WTC11 (cell line): ENCODE measurements around the gene CNTNAP5. TPM values are rescaled to one million over a fixed set of nuclear protein-coding genes. Genes with fewer than 3 reads are reported as not detected.

Source experiments
- ATAC-seq: fragments of 200-7000 bp; cut with Tn5 transposase; 2 replicates; pipeline ENCODE4 v1.10.0; 2021; ENCODE audit warnings: mild to moderate bottlenecking, moderate library complexity
- CTCF ChIA-PET: fragments of 300-600 bp; sonication (Branson Sonifier 250); formaldehyde crosslinking; loops from one replicate; lab custom pipeline; 2021; ENCODE audit warnings: antibody characterized with exemption; lab: Charles Lee
- POLR2A ChIA-PET: fragments of 350-600 bp; sonication (Branson Sonifier 250); formaldehyde crosslinking; loops from one replicate; lab custom pipeline; 2021; ENCODE audit warnings: antibody characterized with exemption; lab: Charles Lee
- DNase-seq: peaks from one replicate; pipeline ENCODE4 v3.0.0; 2021; ENCODE audit warnings: low spot score
- H3K27ac Mint-ChIP-seq: 2 replicates; pipeline ENCODE4 v1.8.0; 2021; ENCODE audit warnings: mixed read lengths
- H3K27me3 Mint-ChIP-seq: 2 replicates; pipeline ENCODE4 v1.8.0; 2021; ENCODE audit warnings: low read depth, mild to moderate bottlenecking, moderate library complexity, mixed read lengths
- H3K36me3 Mint-ChIP-seq: 2 replicates; pipeline ENCODE4 v1.8.0; 2021; ENCODE audit warnings: mixed read lengths
- H3K4me1 Mint-ChIP-seq: 2 replicates; pipeline ENCODE4 v1.8.0; 2022; ENCODE audit warnings: mixed read lengths
- H3K4me3 Mint-ChIP-seq: 2 replicates; pipeline ENCODE4 v1.8.0; 2021; ENCODE audit warnings: mild to moderate bottlenecking, moderate library complexity, mixed read lengths
- H3K9me3 Mint-ChIP-seq: 2 replicates; pipeline ENCODE4 v1.8.0; 2021; ENCODE audit warnings: mixed read lengths
- AR ChIP-seq: fragments of 250-450 bp; sonication (Bioruptor Pico); IDR thresholded peaks from 2 replicates; pipeline ENCODE4 v1.9.0; 2021; ENCODE audit warnings: mild to moderate bottlenecking
- ARID4B ChIP-seq: sonication (generic); formaldehyde crosslinking; IDR thresholded peaks from 2 replicates; pipeline ENCODE4 v1.8.0; 2023; ENCODE audit warnings: missing genetic modification reagents, mild to moderate bottlenecking, borderline replicate concordance
- ATF1 ChIP-seq: sonication (generic); formaldehyde crosslinking; IDR thresholded peaks from 2 replicates; pipeline ENCODE4 v1.8.1; 2023; ENCODE audit warnings: mild to moderate bottlenecking, moderate library complexity, missing genetic modification reagents
- ATF6 ChIP-seq: sonication (generic); formaldehyde crosslinking; IDR thresholded peaks from 2 replicates; pipeline ENCODE4 v1.8.1; 2023; ENCODE audit warnings: mild to moderate bottlenecking, missing genetic modification reagents
- CREB1 ChIP-seq: sonication (generic); formaldehyde crosslinking; IDR thresholded peaks from 2 replicates; pipeline ENCODE4 v1.8.0; 2023; ENCODE audit warnings: mild to moderate bottlenecking, missing genetic modification reagents
- ELF4 ChIP-seq: sonication (generic); formaldehyde crosslinking; IDR thresholded peaks from 2 replicates; pipeline ENCODE4 v1.8.1; 2022; ENCODE audit warnings: low read depth, mild to moderate bottlenecking, moderate library complexity, missing genetic modification reagents
- ETV6 ChIP-seq: sonication (generic); formaldehyde crosslinking; IDR thresholded peaks from 2 replicates; pipeline ENCODE4 v1.8.1; 2022; ENCODE audit warnings: mild to moderate bottlenecking, missing genetic modification reagents
- HMGA2 ChIP-seq: fragments of 250-450 bp; sonication (Bioruptor Pico); IDR thresholded peaks from 2 replicates; pipeline ENCODE4 v1.4.0; 2021; ENCODE audit warnings: mild to moderate bottlenecking, moderate library complexity
- NFATC4 ChIP-seq: fragments of 250-450 bp; sonication (Bioruptor Pico); IDR thresholded peaks from 2 replicates; pipeline ENCODE4 v1.9.0; 2021; ENCODE audit warnings: mild to moderate bottlenecking
- PREB ChIP-seq: sonication (generic); formaldehyde crosslinking; IDR thresholded peaks from 2 replicates; pipeline ENCODE4 v1.8.1; 2022; ENCODE audit warnings: mild to moderate bottlenecking, missing genetic modification reagents, moderate library complexity, borderline replicate concordance
- PRRX2 ChIP-seq: fragments of 250-450 bp; sonication (Bioruptor Pico); IDR thresholded peaks from 2 replicates; pipeline ENCODE4 v1.8.0; 2021; ENCODE audit warnings: mild to moderate bottlenecking
- RELA ChIP-seq: sonication (generic); formaldehyde crosslinking; IDR thresholded peaks from 2 replicates; pipeline ENCODE4 v1.8.1; 2022; ENCODE audit warnings: missing genetic modification reagents, mild to moderate bottlenecking, borderline replicate concordance
- SMAD3 ChIP-seq: sonication (generic); formaldehyde crosslinking; IDR thresholded peaks from 2 replicates; pipeline ENCODE4 v1.8.0; 2022; ENCODE audit warnings: missing genetic modification reagents, mild to moderate bottlenecking, borderline replicate concordance
- SMAD4 ChIP-seq: sonication (generic); formaldehyde crosslinking; IDR thresholded peaks from 2 replicates; pipeline ENCODE4 v1.8.0; 2022; ENCODE audit warnings: mild to moderate bottlenecking, missing genetic modification reagents
- SOX15 ChIP-seq: fragments of 250-450 bp; sonication (Bioruptor Pico); IDR thresholded peaks from 2 replicates; pipeline ENCODE4 v1.9.0; 2021; ENCODE audit warnings: mild to moderate bottlenecking
- SP1 ChIP-seq: sonication (generic); formaldehyde crosslinking; conservative IDR thresholded peaks from 2 replicates; pipeline ENCODE4 v1.8.1; 2022; ENCODE audit warnings: missing genetic modification reagents
- ZNF512 ChIP-seq: sonication (generic); formaldehyde crosslinking; IDR thresholded peaks from 2 replicates; pipeline ENCODE4 v1.8.1; 2022; ENCODE audit warnings: missing genetic modification reagents, borderline replicate concordance
- ZNF532 ChIP-seq: fragments of 250-450 bp; sonication (Bioruptor Pico); IDR thresholded peaks from 2 replicates; pipeline ENCODE4 v1.9.0; 2021; ENCODE audit warnings: mild to moderate bottlenecking, borderline replicate concordance
- total RNA-seq: library from RNA; stranded (reverse); gene quantifications from 3 replicates; pipeline ENCODE4 v1.2.3, GENCODE V29; 2021

The CNTNAP5 gene
- total RNA-seq, 1 experiment from 2014 or later = 0.22 TPM

- H3K27me3 Mint-ChIP-seq = no peaks in the 10 kb centered on the region
- ChIA-PET CTCF (no interaction called here), POLR2A (no interaction called here)
- H3K36me3 Mint-ChIP-seq = peaks cover 22% of the 10 kb centered on the region
- DNase-seq (no peak), ATAC-seq (no peak)
- H3K4me3 Mint-ChIP-seq = no peak overlapping the region
- H3K27ac Mint-ChIP-seq = no peak overlapping the region
- peaks cover 49% of the 10 kb centered on the region for H3K9me3 Mint-ChIP-seq
- no peak for TF ChIP-seq ATF1 (CRISPR knock-in tag)
- no peak for TF ChIP-seq SMAD3 (CRISPR knock-in tag)
- TF ChIP-seq, all 79 proteins: peak for 0
- peaks cover 6% of the 10 kb centered on the region for H3K4me1 Mint-ChIP-seq
These were observed 888.8 kb downstream of the CNTNAP5 start for GRCh38 chr2:124913868-124914267.

- Mint-ChIP-seq H3K4me3 (no peak overlapping the region), H3K36me3 (peaks cover 26% of the 10 kb centered on the region), H3K27me3 (no peaks in the 10 kb centered on the region), H3K27ac (no peak overlapping the region), H3K4me1 (peaks cover 6% of the 10 kb centered on the region), H3K9me3 (peaks cover 52% of the 10 kb centered on the region)
- ChIA-PET POLR2A (no interaction called here), CTCF (interaction anchor here (0.6 to 1.7 kb wide), 3 partner anchors 210 to 601 kb away, joined by 3 to 7 read pairs (median 3); no protein-coding TSS in a partner anchor)
- ATAC-seq = no peak
- DNase-seq = no peak
- TF ChIP-seq AR (CRISPR knock-in tag) = no peak
- TF ChIP-seq RELA (CRISPR knock-in tag) = no peak
- TF ChIP-seq ZNF512 (CRISPR knock-in tag) = no peak
- no peak for TF ChIP-seq ATF6 (CRISPR knock-in tag)
- TF ChIP-seq ETV6 (CRISPR knock-in tag) = no peak
- TF ChIP-seq SP1 = no peak
- TF ChIP-seq SOX15 (CRISPR knock-in tag) = no peak
- no peak for TF ChIP-seq NFATC4 (CRISPR knock-in tag)
- no peak for TF ChIP-seq ARID4B (CRISPR knock-in tag)
- TF ChIP-seq PRRX2 = no peak
- TF ChIP-seq ATF1 (CRISPR knock-in tag) = no peak
- TF ChIP-seq HMGA2 (CRISPR knock-in tag) = no peak
- TF ChIP-seq ELF4 (CRISPR knock-in tag) = no peak
- no peak for TF ChIP-seq CREB1 (CRISPR knock-in tag)
- no peak for TF ChIP-seq SMAD4 (CRISPR knock-in tag)
- TF ChIP-seq ZNF532 (CRISPR knock-in tag) = no peak
- TF ChIP-seq PREB (CRISPR knock-in tag) = no peak
These were observed 890.5 kb downstream of the CNTNAP5 start for GRCh38 chr2:124915567-124915966.
